Middle frontal gyrus (tissue), 1 donor: ENCODE measurements around the gene KLHDC4.
"Not testable (repeated sequence)": the region's sequence is repeated elsewhere in the genome, so short reads cannot be mapped to it uniquely, and the experiment has no call there.

ENCODE experiments used
- DNase-seq: peaks from one replicate; pipeline ENCODE4 v3.0.0-alpha.2; 2015; ENCODE audit warnings: low spot score; ENCODE audit errors: extremely low spot score

The KLHDC4 gene

DNA sequence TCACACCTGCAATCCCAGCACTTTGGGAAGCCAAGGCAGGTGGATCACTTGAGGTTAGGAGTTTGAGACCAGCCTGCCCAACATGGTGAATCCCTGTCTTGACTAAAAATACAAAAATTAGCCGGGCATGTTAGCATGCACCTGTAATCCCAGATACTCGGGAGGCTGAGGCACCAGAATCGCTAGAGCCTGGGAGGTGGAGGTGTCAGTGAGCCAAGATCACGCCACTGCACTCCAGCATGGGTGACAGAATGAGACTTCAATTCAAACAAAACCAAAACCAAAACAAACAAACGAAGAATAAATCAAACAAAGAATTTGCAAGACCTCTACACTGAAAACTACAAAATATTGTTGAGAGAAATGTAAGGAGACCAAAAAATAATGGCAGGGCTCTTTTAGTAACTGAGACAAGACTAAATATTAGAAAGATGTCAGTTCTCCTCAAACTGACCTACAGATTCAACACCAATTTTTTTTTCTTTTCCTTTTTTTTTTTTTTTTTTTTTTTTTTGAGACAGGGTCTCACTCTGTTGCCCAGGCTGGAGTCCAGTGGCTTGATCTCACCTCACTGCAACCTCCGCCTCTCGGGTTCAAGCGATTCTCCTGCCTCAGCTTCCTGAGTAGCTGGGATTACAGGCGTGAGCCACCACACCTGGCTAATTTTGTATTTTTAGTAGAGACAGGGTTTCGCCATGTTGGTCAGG is 23.1 kb upstream of the KLHDC4 start:
- not testable (repeated sequence) for DNase-seq

GRCh38 chr16:87787451-87788091 is 21.8 kb upstream of the KLHDC4 start:
- not testable (repeated sequence) for DNase-seq

DNA sequence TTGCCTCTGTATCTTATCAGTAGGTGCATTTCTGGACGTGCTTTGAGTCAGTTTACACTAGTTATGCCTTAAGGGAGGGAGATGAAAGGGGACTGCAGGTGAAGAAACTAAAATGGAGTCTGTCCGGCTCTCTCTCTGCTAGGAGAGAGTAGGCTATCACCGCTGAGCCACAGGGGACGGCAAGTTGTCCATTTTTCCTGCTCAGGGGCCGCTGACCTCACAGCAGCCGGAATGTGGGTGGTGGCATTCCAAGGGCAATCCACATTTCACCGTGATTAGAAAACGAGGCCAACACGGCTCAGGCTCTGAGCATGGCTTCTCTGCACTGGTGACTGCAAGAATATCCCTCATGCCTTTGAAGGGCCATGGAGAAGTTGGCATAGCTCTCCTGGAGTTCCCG is 19.0 kb upstream of the KLHDC4 start:
- DNase-seq, result no peak

GRCh38 chr16:87782033-87782432 is 16.2 kb upstream of the KLHDC4 start:
- no peak for DNase-seq

DNA sequence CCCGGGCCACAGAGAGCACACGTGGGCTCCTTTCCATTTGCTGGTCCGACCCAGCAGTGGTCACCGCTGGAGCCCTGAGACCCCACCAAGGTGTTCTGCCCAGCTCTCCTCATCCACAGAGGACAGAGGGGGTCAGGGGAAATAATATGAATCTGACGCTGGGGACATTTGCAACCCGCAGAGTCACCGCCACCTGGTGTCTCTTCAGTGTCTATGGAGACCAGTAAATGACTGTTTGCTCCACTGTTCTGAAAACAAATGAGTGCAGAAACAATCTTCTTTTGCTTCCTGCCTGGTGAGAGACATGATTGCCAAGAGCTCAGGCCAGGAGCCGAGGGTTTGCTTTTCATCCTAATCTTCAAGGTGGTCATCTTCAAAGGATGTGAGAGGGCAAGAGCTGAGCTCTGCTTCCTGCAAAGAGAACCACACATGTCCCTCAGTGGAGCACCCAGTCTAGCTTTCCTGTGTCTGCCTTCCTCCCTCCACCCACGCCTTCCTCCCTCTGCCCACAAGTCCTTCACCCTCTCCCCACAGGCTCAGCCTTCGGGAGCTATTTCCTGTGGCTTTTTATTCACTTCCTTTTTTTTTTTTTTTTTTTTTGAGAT is 14.7 kb upstream of the KLHDC4 start:
- no peak for DNase-seq

DNA sequence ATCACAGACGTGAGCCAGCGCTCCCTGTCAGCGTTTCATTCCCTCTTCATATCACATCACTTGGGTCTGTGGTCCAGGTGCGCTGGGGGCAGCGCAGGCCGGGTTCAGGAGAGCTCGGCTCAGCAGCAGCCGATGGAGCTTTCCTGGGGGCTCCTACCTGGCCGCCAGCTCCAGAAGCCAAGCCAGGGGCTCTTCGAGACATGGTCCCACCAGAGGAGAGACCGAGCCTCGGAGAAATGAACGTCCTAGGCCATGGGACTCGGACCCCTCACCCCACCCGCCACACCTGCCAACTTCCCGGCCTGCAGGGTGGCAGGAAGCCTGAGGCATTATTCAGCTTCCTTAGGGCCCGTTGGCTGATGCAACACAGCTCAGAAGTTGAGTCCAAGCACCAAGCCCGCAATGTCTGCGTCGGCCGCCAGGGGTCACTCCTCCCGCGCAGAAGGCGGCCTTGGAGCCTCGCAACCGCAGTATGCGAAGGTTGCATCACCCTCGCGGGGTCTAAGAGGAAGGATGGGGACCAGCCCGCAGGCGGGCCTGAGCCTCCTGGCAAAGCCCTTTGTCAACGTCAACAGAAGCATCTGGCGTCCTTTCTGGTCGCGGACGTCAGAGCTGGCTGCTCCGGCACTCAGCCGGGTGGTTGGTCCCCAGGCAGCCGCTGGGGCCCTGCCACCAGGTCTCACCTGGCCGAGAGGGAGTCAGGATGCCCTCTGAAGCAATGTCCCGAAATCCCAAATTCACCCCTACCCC is 13.2 kb upstream of the KLHDC4 start:
- DNase-seq, result peak; percentile 77

DNA sequence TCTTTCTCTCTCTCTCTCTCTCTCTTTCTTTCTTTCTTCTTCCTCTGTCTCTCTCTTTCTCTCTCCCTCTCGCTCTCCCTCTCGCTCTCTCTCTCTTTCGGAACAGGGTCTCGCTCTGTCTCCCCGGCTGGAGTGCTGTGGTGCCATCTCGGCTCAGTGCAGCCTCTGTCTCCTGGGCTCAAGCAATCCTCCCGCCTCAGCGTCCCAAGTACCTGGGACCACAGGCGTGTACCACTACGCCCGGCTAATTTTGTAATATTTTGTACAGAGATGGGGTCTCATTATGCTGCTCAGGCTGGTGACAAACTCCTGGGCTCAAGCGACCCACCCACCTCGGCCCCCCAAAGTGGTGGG is 12.7 kb upstream of the KLHDC4 start:
- DNase-seq, result no peak

GRCh38 chr16:87773836-87774235 is 8.1 kb upstream of the KLHDC4 start:
- not testable (repeated sequence) for DNase-seq

- not testable (repeated sequence) for DNase-seq
These were observed 1.7 kb upstream of the KLHDC4 start for GRCh38 chr16:87767456-87767855.

DNA sequence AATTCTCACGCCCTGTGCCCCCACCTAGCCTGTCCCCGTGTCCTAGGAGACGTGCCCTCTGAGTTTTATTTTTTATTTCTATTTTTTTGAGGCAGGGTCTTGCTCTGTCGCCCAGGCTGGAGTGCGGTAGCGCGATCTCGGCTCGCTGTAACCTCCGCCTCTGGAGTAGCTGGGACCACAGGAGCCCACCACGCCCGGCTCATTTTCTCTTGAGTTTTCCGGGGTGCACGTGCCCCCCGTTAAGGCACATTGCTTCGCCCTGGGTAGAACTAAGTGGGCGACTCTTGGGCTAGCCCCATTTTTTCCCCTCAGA is 655 bp upstream of the KLHDC4 start:
- DNase-seq, result no peak

- no peak for DNase-seq
These were observed 362 bp downstream of the KLHDC4 start for GRCh38 chr16:87765473-87765775.

- no peak for DNase-seq
These were observed 950 bp downstream of the KLHDC4 start for GRCh38 chr16:87764600-87765472.

DNA sequence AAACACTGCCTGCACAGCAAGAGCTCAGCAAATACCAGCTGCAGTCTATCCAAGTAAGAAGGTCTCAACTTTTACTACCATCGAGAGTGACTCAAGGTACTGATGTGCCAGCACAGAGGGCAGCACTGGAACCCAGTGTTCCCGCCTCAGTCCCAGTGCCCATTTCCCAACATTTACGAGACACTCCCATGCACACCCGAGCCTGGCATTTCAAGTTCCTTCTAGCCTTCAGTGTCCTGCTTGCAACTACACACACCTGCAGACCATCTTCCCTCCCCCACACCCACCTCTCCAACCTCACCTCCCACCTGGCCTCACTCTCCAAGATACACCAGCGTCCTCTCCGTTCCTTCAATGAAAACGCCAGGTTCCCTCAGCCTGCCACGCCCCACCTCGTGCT is 3.2 kb downstream of the KLHDC4 start:
- no peak for DNase-seq

- no peak for DNase-seq
These were observed 3.7 kb downstream of the KLHDC4 start for GRCh38 chr16:87762071-87762571.

GRCh38 chr16:87761060-87761459 is 4.7 kb downstream of the KLHDC4 start:
- no peak for DNase-seq

DNA sequence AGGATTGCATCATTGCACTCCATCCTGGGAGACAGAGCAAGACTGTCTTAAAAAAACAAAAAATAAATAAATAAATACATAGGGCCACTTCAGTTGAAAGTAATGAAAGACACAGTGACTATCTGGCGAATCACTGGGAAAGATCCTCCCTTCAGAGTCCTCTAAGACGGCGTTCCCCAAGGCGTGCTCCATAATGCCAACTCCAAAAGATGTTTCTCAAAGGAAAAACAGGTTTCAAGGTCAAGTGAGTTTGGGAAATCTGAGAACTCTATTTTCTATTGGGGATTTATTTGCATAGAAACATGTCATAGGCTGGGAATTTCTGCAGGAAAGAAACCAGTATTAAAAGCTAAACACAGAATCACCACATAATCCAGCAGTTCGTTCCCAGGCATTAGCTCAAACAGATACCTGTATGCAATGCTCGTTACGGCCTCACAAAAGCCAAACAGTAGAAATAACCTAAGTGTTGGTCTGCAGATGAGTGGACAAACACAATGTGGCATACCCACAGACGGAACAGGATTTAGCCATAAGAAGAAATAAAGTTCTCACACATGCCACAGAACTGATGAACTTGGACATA is 7.9 kb downstream of the KLHDC4 start:
- no peak for DNase-seq

DNA sequence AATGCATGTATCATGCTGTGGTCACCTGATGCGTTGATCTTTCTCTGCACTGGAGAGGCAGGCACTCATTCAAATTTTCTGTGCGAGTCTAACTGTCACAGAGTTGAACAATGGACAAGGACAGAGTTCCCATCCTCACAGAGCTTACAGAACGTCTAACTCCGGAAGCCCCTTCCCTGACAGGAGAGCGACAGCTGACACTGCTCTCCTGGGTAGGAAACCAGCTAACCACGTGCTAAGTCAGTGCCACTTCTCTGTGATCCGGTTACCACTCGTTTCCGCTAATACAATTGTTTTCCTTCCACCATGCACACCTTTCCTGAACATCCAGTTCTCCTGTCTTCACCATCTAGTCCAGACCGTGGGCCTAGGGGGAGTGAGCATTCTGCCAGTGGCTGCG is 11.3 kb downstream of the KLHDC4 start:
- DNase-seq, result no peak

GRCh38 chr16:87747626-87748414 is 18.0 kb downstream of the KLHDC4 start:
- DNase-seq, result no peak

DNA sequence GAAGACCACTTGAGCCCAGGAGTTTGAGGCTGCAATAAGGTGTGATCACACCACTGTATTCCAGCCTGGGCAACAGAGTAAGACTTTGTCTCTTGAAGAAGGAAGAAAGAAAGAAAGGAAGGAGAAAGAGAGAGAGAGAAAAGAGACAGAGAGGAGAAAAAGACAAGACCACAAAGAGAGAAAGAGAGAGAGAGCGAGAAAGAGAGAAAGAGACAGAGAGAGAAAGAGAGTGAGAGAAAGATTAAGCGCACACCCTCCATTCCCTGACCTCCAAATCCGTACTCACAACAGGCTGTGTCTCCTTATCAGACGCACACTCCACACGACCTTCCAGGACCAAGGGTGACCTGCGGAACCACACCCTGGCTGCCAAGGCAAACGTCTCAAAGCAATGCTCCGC is 19.6 kb downstream of the KLHDC4 start:
- no peak for DNase-seq
